ENCODE measurements around the gene C19orf85.

Gene C19orf85

GRCh38 chr19:55474269-55475265 lies 10.0 kb upstream of the C19orf85 start:
- DNase-seq, result no peak

GRCh38 chr19:55473225-55474012 lies 8.9 kb upstream of the C19orf85 start:
- DNase-seq, result no peak

- DNase-seq, result no peak
These were observed 7.9 kb upstream of the C19orf85 start for GRCh38 chr19:55472463-55472862.

GRCh38 chr19:55471266-55471665 lies 6.7 kb upstream of the C19orf85 start:
- no peak for DNase-seq

GRCh38 chr19:55468054-55468393 lies 3.5 kb upstream of the C19orf85 start:
- DNase-seq, result no peak

GRCh38 chr19:55467236-55468053 lies 2.9 kb upstream of the C19orf85 start:
- DNase-seq, result peak; percentile 84

GRCh38 chr19:55466241-55466614 lies 1.7 kb upstream of the C19orf85 start:
- no peak for DNase-seq

- DNase-seq, result peak; percentile 69
These were observed 1.1 kb upstream of the C19orf85 start for GRCh38 chr19:55465460-55466240.

- DNase-seq, result no peak
These were observed 401 bp downstream of the C19orf85 start for GRCh38 chr19:55464039-55464661.

GRCh38 chr19:55463583-55464031 lies 944 bp downstream of the C19orf85 start:
- DNase-seq, result no peak

GRCh38 chr19:55462722-55463121 lies 1.8 kb downstream of the C19orf85 start:
- no peak for DNase-seq

GRCh38 chr19:55461974-55462626 lies 2.5 kb downstream of the C19orf85 start:
- peak; percentile 88 for DNase-seq

- DNase-seq, result peak; percentile 100
These were observed 3.1 kb downstream of the C19orf85 start, which contains the start of gene ISOC2 for GRCh38 chr19:55461259-55461973. Gene ISOC2, minus strand, starts transcription at chr19:55461642. Its CDS starts 5,156 bp downstream, at chr19:55456486.

GRCh38 chr19:55460670-55461258 lies 3.8 kb downstream of the C19orf85 start:
- peak; percentile 94 for DNase-seq

- peak; percentile 43 for DNase-seq
These were observed 4.4 kb downstream of the C19orf85 start for GRCh38 chr19:55459950-55460657.

GRCh38 chr19:55459551-55459949 lies 5.0 kb downstream of the C19orf85 start:
- DNase-seq, result no peak

GRCh38 chr19:55457683-55458457 lies 6.7 kb downstream of the C19orf85 start:
- no peak for DNase-seq

GRCh38 chr19:55456347-55456746 lies 8.2 kb downstream of the C19orf85 start:
- DNase-seq, result no peak

Measured in hematopoietic multipotent progenitor cell treated with erythropoietin and hydrocortisone succinate and interleukin-3 and kit ligand, for 6 days (in vitro differentiated cells).